ENCODE data around the gene TBC1D24. TPM values are rescaled to one million over a fixed set of nuclear protein-coding genes. Genes with fewer than 3 reads are reported as not detected.

The TBC1D24 gene
- total RNA-seq, 2 donors from 2014 or later = 8.4 to 15.8 TPM

GRCh38 chr16:2458887-2459646, 15.9 kb upstream of the TBC1D24 start:
- no peak for TF ChIP-seq CTCF (IDR thresholded peaks at IDR 0.05)
- Histone ChIP-seq H3K4me3 (peak overlapping the region; percentile 45), H3K4me1 (no peaks in the 10 kb centered on the region), H3K9me3 (no peaks in the 10 kb centered on the region), H3K27me3 (no peaks in the 10 kb centered on the region), H3K27ac (no peak overlapping the region), H3K9ac (ENCODE audit: low read depth in 2 of 2, low read length in 2 of 2) (peak overlapping the region; percentile 70 to 76), H3K36me3 (no peaks in the 10 kb centered on the region)
- DNase-seq = no peak
- intact Hi-C loops (cut with DNase I) = no loop called here

- H3K4me3 ChIP-seq = peak within 1 kb of the TSS; percentile 45
- H3K9ac ChIP-seq (ENCODE audit: low read depth in 2 of 2, low read length in 2 of 2) = peak within 1 kb of the TSS; percentile 70 to 76
- no peaks in the 10 kb centered on the region for H3K36me3 ChIP-seq
- no peaks in the 10 kb centered on the region for H3K4me1 ChIP-seq
- DNase-seq = peak; percentile 98
- H3K9me3 ChIP-seq = no peaks in the 10 kb centered on the region
- H3K27ac ChIP-seq = no peak within 1 kb of the TSS
- H3K27me3 ChIP-seq = no peaks in the 10 kb centered on the region
- intact Hi-C loops (cut with DNase I) = no loop called here
- no peak for TF ChIP-seq CTCF (IDR thresholded peaks at IDR 0.05)
These were observed 15.1 kb upstream of the TBC1D24 start, which contains the start of gene TEDC2 for GRCh38 chr16:2459647-2460390. TEDC2 (plus strand) TSS chr16:2460109; CDS start chr16:2460145, 36 bp downstream.

- Histone ChIP-seq H3K9ac (ENCODE audit: low read depth in 2 of 2, low read length in 2 of 2) (peak overlapping the region in 1 of 2 donors; percentile 50), H3K27me3 (no peaks in the 10 kb centered on the region), H3K27ac (no peak overlapping the region), H3K4me3 (peak overlapping the region; percentile 45), H3K4me1 (no peaks in the 10 kb centered on the region), H3K9me3 (no peaks in the 10 kb centered on the region), H3K36me3 (no peaks in the 10 kb centered on the region)
- DNase-seq = no peak
- no peak for TF ChIP-seq CTCF (IDR thresholded peaks at IDR 0.05)
- intact Hi-C loops (cut with DNase I) = no loop called here
These were observed 14.6 kb upstream of the TBC1D24 start for GRCh38 chr16:2460391-2460713.

GRCh38 chr16:2460916-2461315, 14.0 kb upstream of the TBC1D24 start:
- intact Hi-C loops (cut with DNase I) = no loop called here
- DNase-seq = no peak
- H3K4me3 ChIP-seq = no peak overlapping the region
- no peak for TF ChIP-seq CTCF (IDR thresholded peaks at IDR 0.05)
- no peaks in the 10 kb centered on the region for H3K9me3 ChIP-seq
- H3K36me3 ChIP-seq = no peaks in the 10 kb centered on the region
- H3K27me3 ChIP-seq = no peaks in the 10 kb centered on the region
- no peaks in the 10 kb centered on the region for H3K4me1 ChIP-seq
- no peak overlapping the region for H3K9ac ChIP-seq (ENCODE audit: low read depth in 2 of 2, low read length in 2 of 2)
- H3K27ac ChIP-seq = no peak overlapping the region

GRCh38 chr16:2462031-2462866, 12.7 kb upstream of the TBC1D24 start:
- no peak for TF ChIP-seq CTCF (IDR thresholded peaks at IDR 0.05)
- H3K4me3 ChIP-seq = no peak overlapping the region
- H3K36me3 ChIP-seq = no peaks in the 10 kb centered on the region
- H3K9me3 ChIP-seq = no peaks in the 10 kb centered on the region
- DNase-seq = no peak
- H3K4me1 ChIP-seq = no peaks in the 10 kb centered on the region
- no peak overlapping the region for H3K27ac ChIP-seq
- intact Hi-C loops (cut with DNase I) = no loop called here
- H3K27me3 ChIP-seq = peaks cover 1% of the 10 kb centered on the region
- no peak overlapping the region for H3K9ac ChIP-seq (ENCODE audit: low read depth in 2 of 2, low read length in 2 of 2)

Data from colonic mucosa (tissue), 4 donors.